ENCODE measurements around the gene CARD19.

DNA sequence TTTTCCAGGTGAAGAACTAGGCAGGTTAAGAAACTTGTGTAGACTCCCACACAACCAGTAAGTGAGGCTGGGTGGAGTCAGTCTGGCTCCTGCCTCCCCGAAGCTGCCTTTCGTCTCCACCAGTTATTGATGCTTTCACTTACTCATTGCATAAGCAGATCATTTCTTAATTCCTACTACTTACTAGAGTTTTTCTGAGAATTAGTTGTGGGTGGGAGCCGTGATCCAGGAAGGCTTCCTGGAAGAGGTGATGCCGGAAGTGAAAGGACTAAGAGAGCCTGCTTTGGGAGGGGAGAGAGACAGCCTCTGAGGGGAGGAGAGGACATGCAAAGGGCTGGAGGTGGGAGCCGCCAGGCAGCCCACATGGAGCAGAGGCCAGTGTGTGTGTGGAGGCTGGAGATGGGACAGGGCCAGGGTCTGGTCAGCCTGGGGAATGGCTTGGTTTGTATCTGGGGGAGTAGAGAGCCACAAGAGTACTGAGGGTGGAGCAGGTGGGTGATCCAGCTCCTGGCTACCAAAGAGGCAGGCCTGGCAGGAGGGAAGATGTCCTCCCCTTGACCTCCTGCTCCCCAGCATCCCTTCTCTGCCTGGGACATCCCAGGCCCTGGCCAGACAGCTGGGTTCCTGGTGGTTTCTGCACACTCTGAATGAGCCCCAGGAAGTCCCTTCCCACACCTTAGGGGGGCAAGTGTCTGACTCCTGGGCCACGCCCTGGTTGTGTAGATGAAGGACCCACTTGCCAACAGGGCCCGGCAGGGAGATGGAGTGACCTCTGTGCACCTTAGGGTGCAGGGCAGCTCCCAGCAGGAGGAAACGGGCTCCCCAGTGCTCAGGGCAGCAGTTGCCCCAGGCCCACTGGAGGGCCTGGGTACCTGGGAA is 12.2 kb upstream of the CARD19 start:
- TF ChIP-seq, protein P1, sequence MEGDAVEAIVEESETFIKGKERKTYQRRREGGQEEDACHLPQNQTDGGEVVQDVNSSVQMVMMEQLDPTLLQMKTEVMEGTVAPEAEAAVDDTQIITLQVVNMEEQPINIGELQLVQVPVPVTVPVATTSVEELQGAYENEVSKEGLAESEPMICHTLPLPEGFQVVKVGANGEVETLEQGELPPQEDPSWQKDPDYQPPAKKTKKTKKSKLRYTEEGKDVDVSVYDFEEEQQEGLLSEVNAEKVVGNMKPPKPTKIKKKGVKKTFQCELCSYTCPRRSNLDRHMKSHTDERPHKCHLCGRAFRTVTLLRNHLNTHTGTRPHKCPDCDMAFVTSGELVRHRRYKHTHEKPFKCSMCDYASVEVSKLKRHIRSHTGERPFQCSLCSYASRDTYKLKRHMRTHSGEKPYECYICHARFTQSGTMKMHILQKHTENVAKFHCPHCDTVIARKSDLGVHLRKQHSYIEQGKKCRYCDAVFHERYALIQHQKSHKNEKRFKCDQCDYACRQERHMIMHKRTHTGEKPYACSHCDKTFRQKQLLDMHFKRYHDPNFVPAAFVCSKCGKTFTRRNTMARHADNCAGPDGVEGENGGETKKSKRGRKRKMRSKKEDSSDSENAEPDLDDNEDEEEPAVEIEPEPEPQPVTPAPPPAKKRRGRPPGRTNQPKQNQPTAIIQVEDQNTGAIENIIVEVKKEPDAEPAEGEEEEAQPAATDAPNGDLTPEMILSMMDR (optimal IDR thresholded peaks at IDR 0.05 in 1 of 3, IDR thresholded peaks at IDR 0.05 in 1 of 3, conservative IDR thresholded peaks at IDR 0.05 in 1 of 3; ENCODE audit: extremely low read depth in 1 of 3, insufficient read depth in 2 of 3, low read length in 3 of 3), result no peak
- no peak for TF ChIP-seq EZH2 (IDR thresholded peaks at IDR 0.05; ENCODE audit: low read length)
